ENCODE measurements around the gene ATP6V0C. TPM values are rescaled to one million over a fixed set of nuclear protein-coding genes. Genes with fewer than 3 reads are reported as not detected.

Gene ATP6V0C
- total and polyA plus RNA-seq, 2 donors (not counting 1 experiment from before 2014, with no cell fraction given) = 118 to 176 TPM

DNA sequence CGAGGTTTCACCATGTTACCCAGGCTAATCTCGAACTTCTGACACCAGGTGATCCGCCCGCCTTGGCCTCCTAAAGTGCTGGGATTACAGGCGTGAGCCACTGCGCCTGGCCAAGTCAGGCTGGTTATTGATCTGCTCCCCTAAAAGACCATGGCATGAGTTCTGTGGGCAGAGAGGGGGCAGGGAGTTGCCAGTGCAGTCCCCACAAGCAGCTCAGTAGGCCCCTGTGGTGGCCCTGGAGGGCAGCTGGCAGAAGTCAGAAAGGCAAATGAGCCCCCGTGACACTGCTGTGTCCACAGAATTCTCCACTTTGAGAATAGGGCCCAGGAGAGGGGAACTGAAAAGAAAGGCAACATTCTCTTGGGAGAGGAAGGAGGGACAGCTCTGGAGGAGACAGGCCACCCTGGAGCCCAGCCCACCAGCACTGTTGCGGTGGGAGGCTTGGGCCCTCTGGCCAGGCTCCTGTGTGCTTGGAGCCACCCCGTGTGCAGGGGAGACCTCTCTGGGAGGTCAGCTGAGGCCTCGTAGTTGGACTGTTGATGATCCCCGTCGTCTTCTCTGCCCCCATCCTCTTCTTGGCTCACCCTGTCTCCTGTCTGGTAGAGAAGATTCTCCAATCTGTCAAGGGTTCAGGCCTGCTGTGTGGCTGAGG lies 4.3 kb downstream of the ATP6V0C start:
- H3K4me3 ChIP-seq (ENCODE audit: control extremely low read depth in 1 of 5, extremely low read depth in 1 of 5, insufficient read depth in 1 of 5, low read depth in 2 of 5, low read length in 4 of 5) = no peak overlapping the region
- no peak overlapping the region for H3K9ac ChIP-seq (ENCODE audit: low read length)
- intact Hi-C loops (cut with micrococcal nuclease) = no loop called here
- no peak overlapping the region for H2AFZ ChIP-seq (ENCODE audit: insufficient read depth, low read depth, low read length, poor library complexity, severe bottlenecking)
- H3K79me2 ChIP-seq (ENCODE audit: control insufficient read depth, insufficient read depth, low read length) = peaks cover 78% of the 10 kb centered on the region
- peaks cover 0 to 3% (median 0%) of the 10 kb centered on the region in 3 donors for H3K9me3 ChIP-seq (ENCODE audit: control extremely low read depth in 1 of 3, control insufficient read depth in 2 of 3, insufficient read depth in 1 of 3, low read length in 2 of 3)
- TF ChIP-seq EZH2 (IDR thresholded peaks at IDR 0.05; ENCODE audit: borderline replicate concordance, insufficient read depth, low read depth, low read length, poor library complexity, severe bottlenecking) = no peak
- TF ChIP-seq, protein P1, sequence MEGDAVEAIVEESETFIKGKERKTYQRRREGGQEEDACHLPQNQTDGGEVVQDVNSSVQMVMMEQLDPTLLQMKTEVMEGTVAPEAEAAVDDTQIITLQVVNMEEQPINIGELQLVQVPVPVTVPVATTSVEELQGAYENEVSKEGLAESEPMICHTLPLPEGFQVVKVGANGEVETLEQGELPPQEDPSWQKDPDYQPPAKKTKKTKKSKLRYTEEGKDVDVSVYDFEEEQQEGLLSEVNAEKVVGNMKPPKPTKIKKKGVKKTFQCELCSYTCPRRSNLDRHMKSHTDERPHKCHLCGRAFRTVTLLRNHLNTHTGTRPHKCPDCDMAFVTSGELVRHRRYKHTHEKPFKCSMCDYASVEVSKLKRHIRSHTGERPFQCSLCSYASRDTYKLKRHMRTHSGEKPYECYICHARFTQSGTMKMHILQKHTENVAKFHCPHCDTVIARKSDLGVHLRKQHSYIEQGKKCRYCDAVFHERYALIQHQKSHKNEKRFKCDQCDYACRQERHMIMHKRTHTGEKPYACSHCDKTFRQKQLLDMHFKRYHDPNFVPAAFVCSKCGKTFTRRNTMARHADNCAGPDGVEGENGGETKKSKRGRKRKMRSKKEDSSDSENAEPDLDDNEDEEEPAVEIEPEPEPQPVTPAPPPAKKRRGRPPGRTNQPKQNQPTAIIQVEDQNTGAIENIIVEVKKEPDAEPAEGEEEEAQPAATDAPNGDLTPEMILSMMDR (IDR thresholded peaks at IDR 0.05) = no peak
- POLR2A ChIA-PET = interaction anchor here (1.1 kb wide), 1 partner anchor 14 kb away, joined by 8 read pairs; no protein-coding TSS in a partner anchor
- peak overlapping the region; percentile 35 for H3K4me2 ChIP-seq (replicated peaks; ENCODE audit: low read depth, low read length, poor library complexity, severe bottlenecking)
- Mint-ChIP-seq H3K27ac (peak overlapping the region; percentile 93), H3K4me1 (peaks cover 65% of the 10 kb centered on the region), H3K4me3 (peak overlapping the region; percentile 13), H3K9me3 (ENCODE audit: insufficient read depth) (no peaks in the 10 kb centered on the region), H3K27me3 (no peaks in the 10 kb centered on the region)
- peaks cover 59% of the 10 kb centered on the region for H4K20me1 ChIP-seq (ENCODE audit: control insufficient read depth, insufficient read depth, low read length, poor library complexity, severe bottlenecking)
- DNase-seq (no peak), ATAC-seq (ENCODE audit: low read depth) (no peak)
- H3K4me1 ChIP-seq (ENCODE audit: control insufficient read depth in 2 of 2, insufficient read depth in 2 of 2, low read length in 2 of 2) = peaks cover 59 to 67% of the 10 kb centered on the region in 2 donors
- H3K36me3 ChIP-seq (replicated peaks in 1 of 2; ENCODE audit: control extremely low read depth in 1 of 2, control insufficient read depth in 1 of 2, extremely low read depth in 1 of 2, insufficient read depth in 2 of 2, low read length in 1 of 2) = peaks cover 0 to 29% of the 10 kb centered on the region in 2 experiments
- CTCF ChIA-PET = interaction anchor here (1.6 kb wide), 1 partner anchor 11 kb away, joined by 5 read pairs; no protein-coding TSS in a partner anchor
- H3K27me3 ChIP-seq (replicated peaks in 1 of 4; ENCODE audit: control extremely low read depth in 1 of 4, control insufficient read depth in 3 of 4, insufficient read depth in 4 of 4, low read length in 3 of 4) = no peaks in the 10 kb centered on the region
- peak overlapping the region in 1 of 2 donors; percentile 93 for H3K27ac ChIP-seq (ENCODE audit: low read length in 2 of 2)
- WGBS (ENCODE audit: insufficient coverage) = 94% methylated on average over 12 of the region's 12 CpGs
